GM19023 (cell line): Measurements from ENCODE around the gene HGFAC.

Experiments
- ATAC-seq: cut with Tn5 transposase; IDR thresholded peaks from one replicate; pipeline ENCODE4 v1.9.1; 2021; ENCODE audit warnings: mild to moderate bottlenecking, moderate library complexity; ENCODE audit not compliant: unreplicated experiment

The HGFAC gene

GRCh38 chr4:3471886-3472285 lies 30.1 kb downstream of the HGFAC start:
- no peak for ATAC-seq

GRCh38 chr4:3472411-3473141 lies 30.8 kb downstream of the HGFAC start:
- no peak for ATAC-seq

GRCh38 chr4:3473181-3473950 lies 31.6 kb downstream of the HGFAC start:
- ATAC-seq = no peak

GRCh38 chr4:3473996-3474765 lies 32.4 kb downstream of the HGFAC start:
- no peak for ATAC-seq

- no peak for ATAC-seq
Observed at GRCh38 chr4:3475041-3475712, 33.4 kb downstream of the HGFAC start.

GRCh38 chr4:3475713-3476260 lies 34.0 kb downstream of the HGFAC start:
- ATAC-seq = no peak

GRCh38 chr4:3476341-3476747 lies 34.6 kb downstream of the HGFAC start:
- ATAC-seq = no peak

- no peak for ATAC-seq
Observed at GRCh38 chr4:3476936-3477749, 35.4 kb downstream of the HGFAC start.

- no peak for ATAC-seq
Observed at GRCh38 chr4:3477750-3478430, 36.1 kb downstream of the HGFAC start.

- no peak for ATAC-seq
Observed at GRCh38 chr4:3478446-3479357, 36.9 kb downstream of the HGFAC start.

GRCh38 chr4:3479358-3480101 lies 37.8 kb downstream of the HGFAC start:
- no peak for ATAC-seq

- peak; percentile 44 for ATAC-seq
Observed at GRCh38 chr4:3480528-3481112, 38.9 kb downstream of the HGFAC start.

GRCh38 chr4:3481113-3481531 lies 39.4 kb downstream of the HGFAC start:
- no peak for ATAC-seq

- ATAC-seq = no peak
Observed at GRCh38 chr4:3481783-3482393, 40.1 kb downstream of the HGFAC start.

GRCh38 chr4:3482707-3483106 lies 40.9 kb downstream of the HGFAC start:
- ATAC-seq = no peak

GRCh38 chr4:3483471-3483921 lies 41.7 kb downstream of the HGFAC start:
- ATAC-seq = no peak
